Colonic mucosa (tissue), 4 donors: Measurements from ENCODE around the gene UBAC2. TPM values are rescaled to one million over a fixed set of nuclear protein-coding genes. Genes with fewer than 3 reads are reported as not detected.

ENCODE experiments used
- DNase-seq: peaks from one replicate; pipeline ENCODE4 v3.0.0-alpha.2; 2020
- H3K27ac ChIP-seq: fragments of 200-600 bp; one replicate; pipeline ENCODE4 v1.8.0; 2021
- H3K27me3 ChIP-seq: fragments of 200-600 bp; one replicate; pipeline ENCODE4 v1.8.0; 2021
- H3K36me3 ChIP-seq: fragments of 200-600 bp; one replicate; pipeline ENCODE4 v1.8.0; 2021
- H3K4me1 ChIP-seq: fragments of 200-600 bp; one replicate; pipeline ENCODE4 v1.8.0; 2021; ENCODE audit warnings: mild to moderate bottlenecking
- H3K4me3 ChIP-seq: fragments of 200-600 bp; one replicate; pipeline ENCODE4 v1.8.0; 2021
- H3K9ac ChIP-seq, 2 donors: one replicate each; pipeline ENCODE4 v1.7.0; 2013; ENCODE audit warnings: control low read depth in 2 of 2, low read depth in 2 of 2, low read length in 2 of 2
- H3K9me3 ChIP-seq: fragments of 200-600 bp; one replicate; pipeline ENCODE4 v1.8.0; 2021
- intact Hi-C: fragments of 100-400 bp; cut with DNase I; formaldehyde crosslinking; loops from one replicate; pipeline ENCODE4 v1.14.1; 2022
- total RNA-seq, 2 donors: library from RNA; stranded (reverse); fragmentation: NEBNext Ultra II Directional in 1 of 2; extraction: Animal tissue kit (Norgen Biotek cat#: 25700) in 1 of 2; gene quantifications; one replicate each; pipeline ENCODE4 v1.2.1, GENCODE V29; 2021
- TF ChIP-seq, protein P1 (sequence below): fragments of 200-600 bp; IDR thresholded peaks from one replicate; pipeline ENCODE4 v1.8.0; 2022; ENCODE audit warnings: antibody characterized with exemption, mild to moderate bottlenecking
- donor health status: healthy.
- donor health status: DM: no; HTN: no; CAD: no.
- donor health status: DM: no; HTN: no; CAD: no.

The UBAC2 gene
- total RNA-seq, 2 donors from 2014 or later = 67.6 to 88.4 TPM

DNA sequence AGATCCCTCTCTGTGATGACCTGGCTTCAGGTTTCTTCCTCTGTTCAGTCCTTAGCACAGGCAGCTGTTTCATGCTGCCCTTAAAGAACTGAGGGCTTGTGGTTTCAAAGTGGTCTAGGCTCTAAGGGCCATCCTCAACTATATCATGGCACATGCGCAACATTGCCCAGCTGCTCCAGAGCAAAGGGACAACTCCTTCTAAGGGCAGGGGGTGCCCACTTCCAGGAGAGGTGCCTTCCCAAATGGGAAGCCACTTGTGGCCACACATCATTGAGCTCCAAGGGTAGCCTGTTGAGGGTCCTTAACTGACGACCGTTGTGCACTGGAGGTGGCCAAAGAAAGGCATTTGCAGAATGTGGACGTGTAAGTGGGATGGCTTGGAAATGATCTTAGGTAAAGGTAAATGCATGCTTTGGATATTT, 99.3 kb downstream of the UBAC2 start:
- H3K4me1 ChIP-seq = no peaks in the 10 kb centered on the region
- H3K36me3 ChIP-seq = no peaks in the 10 kb centered on the region
- intact Hi-C loops = no loop called here
- H3K9me3 ChIP-seq = no peaks in the 10 kb centered on the region
- H3K4me3 ChIP-seq = no peak overlapping the region
- H3K27ac ChIP-seq = peak overlapping the region; percentile 2
- TF ChIP-seq, protein P1, sequence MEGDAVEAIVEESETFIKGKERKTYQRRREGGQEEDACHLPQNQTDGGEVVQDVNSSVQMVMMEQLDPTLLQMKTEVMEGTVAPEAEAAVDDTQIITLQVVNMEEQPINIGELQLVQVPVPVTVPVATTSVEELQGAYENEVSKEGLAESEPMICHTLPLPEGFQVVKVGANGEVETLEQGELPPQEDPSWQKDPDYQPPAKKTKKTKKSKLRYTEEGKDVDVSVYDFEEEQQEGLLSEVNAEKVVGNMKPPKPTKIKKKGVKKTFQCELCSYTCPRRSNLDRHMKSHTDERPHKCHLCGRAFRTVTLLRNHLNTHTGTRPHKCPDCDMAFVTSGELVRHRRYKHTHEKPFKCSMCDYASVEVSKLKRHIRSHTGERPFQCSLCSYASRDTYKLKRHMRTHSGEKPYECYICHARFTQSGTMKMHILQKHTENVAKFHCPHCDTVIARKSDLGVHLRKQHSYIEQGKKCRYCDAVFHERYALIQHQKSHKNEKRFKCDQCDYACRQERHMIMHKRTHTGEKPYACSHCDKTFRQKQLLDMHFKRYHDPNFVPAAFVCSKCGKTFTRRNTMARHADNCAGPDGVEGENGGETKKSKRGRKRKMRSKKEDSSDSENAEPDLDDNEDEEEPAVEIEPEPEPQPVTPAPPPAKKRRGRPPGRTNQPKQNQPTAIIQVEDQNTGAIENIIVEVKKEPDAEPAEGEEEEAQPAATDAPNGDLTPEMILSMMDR = no peak
- H3K9ac ChIP-seq = no peak overlapping the region
- no peaks in the 10 kb centered on the region for H3K27me3 ChIP-seq
- DNase-seq = no peak

- Histone ChIP-seq H3K27ac (peak overlapping the region; percentile 22), H3K4me1 (no peaks in the 10 kb centered on the region), H3K27me3 (no peaks in the 10 kb centered on the region), H3K36me3 (no peaks in the 10 kb centered on the region), H3K9me3 (no peaks in the 10 kb centered on the region), H3K4me3 (no peak overlapping the region), H3K9ac (peak overlapping the region in 1 of 2 donors; percentile 24)
- intact Hi-C loops = no loop called here
- no peak for DNase-seq
- TF ChIP-seq, protein P1 = no peak
These were observed 100.6 kb downstream of the UBAC2 start for GRCh38 chr13:99301056-99301838.

- TF ChIP-seq, protein P1 = no peak
- intact Hi-C loops = no loop called here
- H3K27ac ChIP-seq = peak overlapping the region; percentile 22
- no peak overlapping the region for H3K9ac ChIP-seq
- no peak for DNase-seq
- H3K9me3 ChIP-seq = no peaks in the 10 kb centered on the region
- no peak overlapping the region for H3K4me3 ChIP-seq
- no peaks in the 10 kb centered on the region for H3K27me3 ChIP-seq
- no peaks in the 10 kb centered on the region for H3K4me1 ChIP-seq
- no peaks in the 10 kb centered on the region for H3K36me3 ChIP-seq
These were observed 101.4 kb downstream of the UBAC2 start for GRCh38 chr13:99301913-99302636.

DNA sequence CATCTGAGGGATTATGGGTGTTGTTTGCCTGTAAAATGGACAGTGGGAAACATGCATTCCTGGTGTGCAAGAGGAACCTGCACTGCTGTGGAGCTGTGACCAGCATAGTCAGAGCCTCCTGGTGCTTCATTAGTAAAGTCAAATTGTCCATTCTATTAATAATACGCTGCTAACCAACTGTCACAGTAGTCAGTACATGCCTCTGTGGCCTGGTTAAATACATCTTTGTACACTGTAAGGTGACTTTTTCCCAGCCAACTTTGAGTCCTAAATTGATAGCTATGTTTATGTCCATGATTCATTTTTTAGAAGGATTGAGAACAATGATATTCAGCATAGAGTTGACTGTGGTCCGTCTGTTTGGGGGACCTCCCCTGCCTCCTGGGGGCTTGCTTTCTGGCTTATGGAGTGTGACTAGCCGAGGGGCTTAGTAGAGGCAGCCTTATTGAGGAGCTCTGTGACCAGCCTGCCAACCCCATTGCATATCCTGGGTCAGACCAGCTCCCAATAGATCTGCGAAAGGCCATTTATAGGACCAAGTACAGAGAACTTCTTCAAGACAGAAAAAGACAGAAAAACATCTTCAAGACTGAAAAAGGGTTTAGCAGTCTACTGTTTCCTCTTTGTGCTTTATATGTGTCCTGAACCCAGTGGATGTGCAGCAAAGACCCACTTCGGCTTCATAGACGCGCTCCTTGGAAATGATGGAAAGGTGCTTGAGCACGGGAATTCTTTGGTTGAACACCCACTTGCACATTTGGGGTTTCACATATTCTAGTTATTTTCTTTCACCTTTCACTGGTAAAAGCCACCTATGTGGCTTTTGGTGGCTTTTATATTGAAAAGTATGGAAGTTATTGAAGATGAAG, 102.2 kb downstream of the UBAC2 start:
- TF ChIP-seq, protein P1 = no peak
- no peaks in the 10 kb centered on the region for H3K27me3 ChIP-seq
- peak overlapping the region; percentile 48 for H3K27ac ChIP-seq
- H3K4me3 ChIP-seq = no peak overlapping the region
- DNase-seq = no peak
- H3K9me3 ChIP-seq = no peaks in the 10 kb centered on the region
- H3K9ac ChIP-seq = no peak overlapping the region
- H3K36me3 ChIP-seq = no peaks in the 10 kb centered on the region
- H3K4me1 ChIP-seq = no peaks in the 10 kb centered on the region
- intact Hi-C loops = no loop called here

GRCh38 chr13:99303863-99304521, 103.3 kb downstream of the UBAC2 start:
- TF ChIP-seq, protein P1 = no peak
- Histone ChIP-seq H3K9ac (peak overlapping the region; percentile 1 to 55), H3K4me3 (peak overlapping the region; percentile 16), H3K9me3 (no peaks in the 10 kb centered on the region), H3K27ac (peak overlapping the region; percentile 48), H3K4me1 (no peaks in the 10 kb centered on the region), H3K27me3 (no peaks in the 10 kb centered on the region), H3K36me3 (no peaks in the 10 kb centered on the region)
- intact Hi-C loops = no loop called here
- no peak for DNase-seq
